HEK293 (cell line): ENCODE measurements around the gene MYL7.
A peak's percentile ranks its signal among the peaks of the same experiment; 100 is the strongest.

Experiments used
- CTCF ChIA-PET: fragments of 350-600 bp; formaldehyde crosslinking; extraction: SDS; loops from one replicate; lab custom pipeline; 2021; ENCODE audit warnings: antibody characterized with exemption; lab: Yijun Ruan, JAX
- POLR2A ChIA-PET: fragments of 300-600 bp; formaldehyde crosslinking; extraction: SDS; loops from one replicate; lab custom pipeline; 2020; ENCODE audit warnings: antibody characterized with exemption, inconsistent platforms; lab: Yijun Ruan, JAX
- H3K27ac ChIP-seq: fragments of 200-500 bp; sonication (Bioruptor generic); 2 replicates; pipeline ENCODE4 v1.5.1; 2014; ENCODE audit warnings: low read depth, low read length, control low read depth, inconsistent platforms; ENCODE audit errors: extremely low read depth
- H3K36me3 ChIP-seq, 2 experiments: fragments of 200-500 bp in 1 of 2; sonication (Bioruptor generic) in 1 of 2; 1 replicate in 1 of 2; 2 replicates in 1 of 2; pipeline ENCODE4 v1.5.1; 2014 to 2017; ENCODE audit warnings: inconsistent platforms in 2 of 2, low read length in 2 of 2; ENCODE audit not compliant: control insufficient read depth in 2 of 2, insufficient read depth in 1 of 2
- H3K4me1 ChIP-seq: fragments of 200-500 bp; sonication (Bioruptor generic); 2 replicates; pipeline ENCODE4 v1.5.1; 2014; ENCODE audit warnings: mild to moderate bottlenecking, low read length, inconsistent platforms; ENCODE audit not compliant: control insufficient read depth, insufficient read depth
- H3K4me3 ChIP-seq: 2 replicates; pipeline ENCODE4 v1.5.1; 2011; ENCODE audit warnings: low read depth, mild to moderate bottlenecking, control low read depth, low read length, moderate library complexity
- H3K9me3 ChIP-seq: fragments of 200-500 bp; sonication (Bioruptor generic); 2 replicates; pipeline ENCODE4 v1.5.1; 2014; ENCODE audit warnings: low read depth, low read length, inconsistent platforms; ENCODE audit not compliant: control insufficient read depth, insufficient read depth
- CTCF ChIP-seq: fragments of 450-650 bp; formaldehyde crosslinking; IDR thresholded peaks from 2 replicates; pipeline ENCODE4 v1.5.1; 2016; ENCODE audit warnings: missing biosample characterization, missing genetic modification characterization
- KLF9 ChIP-seq: fragments of 450-650 bp; formaldehyde crosslinking; IDR thresholded peaks from 2 replicates; pipeline ENCODE4 v1.5.1; 2016; ENCODE audit warnings: missing biosample characterization, missing genetic modification characterization, low read depth
- MEIS1 ChIP-seq: sonication (generic); formaldehyde crosslinking; IDR thresholded peaks from 2 replicates; pipeline ENCODE4 v1.8.1; 2022; ENCODE audit warnings: missing genetic modification reagents, mild to moderate bottlenecking, borderline replicate concordance
- OSR2 ChIP-seq: fragments of 450-650 bp; formaldehyde crosslinking; IDR thresholded peaks from 2 replicates; pipeline ENCODE4 v1.5.1; 2016; ENCODE audit warnings: missing biosample characterization, missing genetic modification characterization
- PATZ1 ChIP-seq: fragments of 450-650 bp; formaldehyde crosslinking; IDR thresholded peaks from 2 replicates; pipeline ENCODE4 v1.5.1; 2016; ENCODE audit warnings: missing biosample characterization, missing genetic modification characterization
- SCRT2 ChIP-seq: fragments of 450-650 bp; formaldehyde crosslinking; IDR thresholded peaks from 2 replicates; pipeline ENCODE4 v1.5.1; 2016; ENCODE audit warnings: missing biosample characterization, missing genetic modification characterization
- SP2 ChIP-seq: fragments of 450-650 bp; formaldehyde crosslinking; IDR thresholded peaks from 2 replicates; pipeline ENCODE4 v1.5.1; 2016; ENCODE audit warnings: missing biosample characterization, missing genetic modification characterization
- SP3 ChIP-seq: fragments of 450-650 bp; formaldehyde crosslinking; IDR thresholded peaks from 2 replicates; pipeline ENCODE4 v1.5.1; 2016; ENCODE audit warnings: missing biosample characterization, missing genetic modification characterization
- WT1 ChIP-seq: fragments of 450-650 bp; formaldehyde crosslinking; IDR thresholded peaks from 2 replicates; pipeline ENCODE4 v1.5.1; 2016; ENCODE audit warnings: missing biosample characterization, missing genetic modification characterization
- YY1 ChIP-seq: fragments of 450-650 bp; formaldehyde crosslinking; IDR thresholded peaks from 2 replicates; pipeline ENCODE4 v1.5.1; 2018; ENCODE audit warnings: missing biosample characterization, missing genetic modification characterization
- ZBTB17 ChIP-seq: fragments of 450-650 bp; formaldehyde crosslinking; IDR thresholded peaks from 2 replicates; pipeline ENCODE4 v1.5.1; 2016; ENCODE audit warnings: missing biosample characterization, missing genetic modification characterization
- ZBTB26 ChIP-seq: fragments of 450-650 bp; formaldehyde crosslinking; optimal IDR thresholded peaks from 2 replicates; pipeline ENCODE3; 2016; ENCODE audit warnings: missing biosample characterization, mild to moderate bottlenecking, missing genetic modification characterization
- ZBTB7A ChIP-seq: fragments of 450-650 bp; formaldehyde crosslinking; IDR thresholded peaks from 2 replicates; pipeline ENCODE4 v1.5.1; 2016; ENCODE audit warnings: low read depth, missing biosample characterization, missing genetic modification characterization
- ZIC2 ChIP-seq: fragments of 450-650 bp; formaldehyde crosslinking; IDR thresholded peaks from 2 replicates; pipeline ENCODE4 v1.5.1; 2016; ENCODE audit warnings: missing biosample characterization, missing genetic modification characterization
- ZNF132 ChIP-seq: fragments of 450-650 bp; formaldehyde crosslinking; IDR thresholded peaks from 2 replicates; pipeline ENCODE4 v1.5.1; 2017; ENCODE audit warnings: missing biosample characterization, missing genetic modification characterization, borderline replicate concordance
- ZNF202 ChIP-seq: fragments of 450-650 bp; formaldehyde crosslinking; IDR thresholded peaks from 2 replicates; pipeline ENCODE4 v1.5.1; 2016; ENCODE audit warnings: missing biosample characterization, missing genetic modification characterization, borderline replicate concordance
- ZNF24 ChIP-seq: fragments of 450-650 bp; formaldehyde crosslinking; IDR thresholded peaks from 2 replicates; pipeline ENCODE4 v1.5.1; 2016; ENCODE audit warnings: missing biosample characterization, missing genetic modification characterization
- ZNF248 ChIP-seq: fragments of 450-650 bp; formaldehyde crosslinking; IDR thresholded peaks from 2 replicates; pipeline ENCODE4 v1.5.1; 2017; ENCODE audit warnings: missing biosample characterization, missing genetic modification characterization
- ZNF335 ChIP-seq: fragments of 450-650 bp; formaldehyde crosslinking; conservative IDR thresholded peaks from 2 replicates; pipeline ENCODE4 v1.5.1; 2016; ENCODE audit warnings: missing biosample characterization, missing genetic modification characterization
- ZNF433 ChIP-seq: fragments of 450-650 bp; formaldehyde crosslinking; IDR thresholded peaks from 2 replicates; pipeline ENCODE4 v1.5.1; 2016; ENCODE audit warnings: missing biosample characterization, missing genetic modification characterization, low read depth
- ZNF449 ChIP-seq: fragments of 450-650 bp; formaldehyde crosslinking; IDR thresholded peaks from 2 replicates; pipeline ENCODE4 v1.5.1; 2017; ENCODE audit warnings: missing biosample characterization, mild to moderate bottlenecking, missing genetic modification characterization, moderate library complexity
- ZNF473 ChIP-seq: fragments of 450-650 bp; formaldehyde crosslinking; IDR thresholded peaks from 2 replicates; pipeline ENCODE4 v1.5.1; 2017; ENCODE audit warnings: missing biosample characterization, missing genetic modification characterization
- ZNF488 ChIP-seq: fragments of 450-650 bp; formaldehyde crosslinking; IDR thresholded peaks from 2 replicates; pipeline ENCODE4 v1.5.1; 2016; ENCODE audit warnings: missing biosample characterization, missing genetic modification characterization
- ZNF530 ChIP-seq: fragments of 450-650 bp; formaldehyde crosslinking; IDR thresholded peaks from 2 replicates; pipeline ENCODE4 v1.5.1; 2016; ENCODE audit warnings: low read depth, missing biosample characterization, missing genetic modification characterization
- ZNF621 ChIP-seq: fragments of 450-650 bp; formaldehyde crosslinking; IDR thresholded peaks from 2 replicates; pipeline ENCODE4 v1.5.1; 2017; ENCODE audit warnings: missing biosample characterization, missing genetic modification characterization
- ZNF629 ChIP-seq: fragments of 450-650 bp; formaldehyde crosslinking; IDR thresholded peaks from 2 replicates; pipeline ENCODE4 v1.5.1; 2017; ENCODE audit warnings: missing biosample characterization, missing genetic modification characterization
- ZNF704 ChIP-seq: fragments of 450-650 bp; formaldehyde crosslinking; IDR thresholded peaks from 2 replicates; pipeline ENCODE4 v1.5.1; 2016; ENCODE audit warnings: missing biosample characterization, missing genetic modification characterization
- ZNF837 ChIP-seq: fragments of 450-650 bp; formaldehyde crosslinking; IDR thresholded peaks from 2 replicates; pipeline ENCODE4 v1.5.1; 2016; ENCODE audit warnings: missing biosample characterization, missing genetic modification characterization

MYL7 gene

GRCh38 chr7:44123190-44124003 is 17.7 kb downstream of the MYL7 start, which contains the start of gene POLD2 (continued):
- TF ChIP-seq ZBTB17 (tag by site-specific recombination) (peak; percentile 57), CTCF (tag by site-specific recombination) (no peak), ZIC2 (tag by site-specific recombination) (peak; percentile 93), SP2 (peak; percentile 100), WT1 (tag by site-specific recombination) (no peak), ZNF449 (tag by site-specific recombination) (peak; percentile 95), ZNF837 (tag by site-specific recombination) (no peak), ZNF24 (tag by site-specific recombination) (0 out of 2 replicates have a peak, but pooled peaks have one; percentile 21), ZNF473 (no peak), SCRT2 (peak; percentile 85), KLF9 (tag by site-specific recombination) (peak; percentile 94), ZNF335 (tag by site-specific recombination) (peak; percentile 77), ZBTB26 (tag by site-specific recombination) (peak; percentile 99), ZNF530 (no peak)

GRCh38 chr7:44122529-44122928 is 18.6 kb downstream of the MYL7 start:
- Histone ChIP-seq H3K4me3 (peak overlapping the region; percentile 87), H3K9me3 (no peaks in the 10 kb centered on the region), H3K27ac (peak overlapping the region; percentile 83; the same call in 1 of the 2 replicates), H3K4me1 (no peaks in the 10 kb centered on the region), H3K36me3 (peaks cover 12 to 42% of the 10 kb centered on the region in 2 experiments)
- ChIA-PET CTCF (interaction anchor here (1.3 kb wide), 1 partner anchor 11 kb away, joined by 3 read pairs; no protein-coding TSS in a partner anchor), POLR2A (interaction anchor here (1.1 to 1.8 kb wide), 6 partner anchors 9 to 78 kb away, joined by 3 to 7 read pairs (median 4); partner anchors contain the start of gene YKT6)
- TF ChIP-seq YY1 (tag by site-specific recombination): no peak
- no peak for TF ChIP-seq ZNF488 (tag by site-specific recombination)
- no peak for TF ChIP-seq MEIS1 (CRISPR knock-in tag)
- TF ChIP-seq ZNF704 (tag by site-specific recombination): no peak
- TF ChIP-seq ZNF132 (tag by site-specific recombination): no peak
- TF ChIP-seq ZNF621 (tag by site-specific recombination): no peak
- TF ChIP-seq ZNF248 (tag by site-specific recombination): no peak
- no peak for TF ChIP-seq ZBTB7A (tag by site-specific recombination)
- no peak for TF ChIP-seq SP3 (tag by site-specific recombination)
- TF ChIP-seq ZNF202: no peak
- no peak for TF ChIP-seq OSR2 (tag by site-specific recombination)
- TF ChIP-seq PATZ1 (tag by site-specific recombination): no peak
- no peak for TF ChIP-seq ZNF629 (tag by site-specific recombination)
- TF ChIP-seq ZNF433: no peak
